Measurements from ENCODE around the gene C6. TPM values are rescaled to one million over a fixed set of nuclear protein-coding genes. Genes with fewer than 3 reads are reported as not detected.

C6 gene
- total and polyA plus RNA-seq, 9 of the 15 experiments (the other 6 are each of a cell fraction or from before 2014, with no cell fraction given) = 0.09 TPM; not detected in 8

GRCh38 chr5:41161271-41161670 lies 52.1 kb downstream of the C6 start:
- H3K79me2 ChIP-seq (ENCODE audit: control insufficient read depth, insufficient read depth, low read length) = no peaks in the 10 kb centered on the region
- H3K27ac ChIP-seq (ENCODE audit: extremely low read depth, low read depth, low read length) = no peak overlapping the region
- DNase-seq (ENCODE audit: extremely low read depth in 1 of 4, low spot score in 3 of 4) (no peak), ATAC-seq (no peak), FAIRE-seq (no peak)
- H3K4me2 ChIP-seq (ENCODE audit: insufficient read depth, low read length) = no peak overlapping the region
- H3K9me3 ChIP-seq (replicated peaks; ENCODE audit: control insufficient read depth, insufficient read depth, low read depth, low read length) = no peaks in the 10 kb centered on the region
- CTCF ChIA-PET (ENCODE audit: low intra/inter-chr PET ratio) = no interaction called here
- H3K9ac ChIP-seq (ENCODE audit: insufficient read depth in 1 of 2, low read depth in 2 of 2, low read length in 2 of 2) = no peak overlapping the region
- POLR2A ChIA-PET = no interaction called here
- intact Hi-C loops (cut with micrococcal nuclease) = no loop called here
- H3K4me1 ChIP-seq (replicated peaks in 1 of 2; ENCODE audit: control insufficient read depth in 2 of 2, insufficient read depth in 2 of 2, low read length in 2 of 2) = no peaks in the 10 kb centered on the region
- TF ChIP-seq TRIM24 (IDR thresholded peaks at IDR 0.05) (no peak), MCM2 (IDR thresholded peaks at IDR 0.05; ENCODE audit: low read depth) (no peak), SMC3 (conservative IDR thresholded peaks at IDR 0.05; ENCODE audit: insufficient read depth, low read depth, low read length) (no peak), ZNF449 (CRISPR knock-in tag; IDR thresholded peaks at IDR 0.05) (no peak), IRF1 (CRISPR knock-in tag; IDR thresholded peaks at IDR 0.05; ENCODE audit: borderline replicate concordance) (no peak), CXXC5 (CRISPR knock-in tag; IDR thresholded peaks at IDR 0.05) (no peak), ID3 (CRISPR knock-in tag; IDR thresholded peaks at IDR 0.05) (no peak), ID3 (tag; IDR thresholded peaks at IDR 0.05) (no peak), ZNF79 (CRISPR knock-in tag; IDR thresholded peaks at IDR 0.05; ENCODE audit: low read depth) (no peak), ZNF41 (CRISPR knock-in tag; conservative IDR thresholded peaks at IDR 0.05) (no peak), ARID1B (IDR thresholded peaks at IDR 0.05) (no peak), POLR2AphosphoS2 (IDR thresholded peaks at IDR 0.05; ENCODE audit: low read length) (no peak), GABPA (tag; conservative IDR thresholded peaks at IDR 0.05; ENCODE audit: low read depth) (no peak), POLR3G (IDR thresholded peaks at IDR 0.05; ENCODE audit: extremely low read depth, insufficient read length, insufficient replicate concordance) (no peak), MYC (IDR thresholded peaks at IDR 0.05; ENCODE audit: low read depth, low read length) (no peak), MYC (CRISPR knock-in tag; IDR thresholded peaks at IDR 0.05; ENCODE audit: borderline replicate concordance, low read depth) (no peak), ZNF707 (CRISPR knock-in tag; conservative IDR thresholded peaks at IDR 0.05) (no peak), MBD1 (CRISPR knock-in tag; IDR thresholded peaks at IDR 0.05) (no peak), SMAD1 (IDR thresholded peaks at IDR 0.05; ENCODE audit: low read depth, low read length, partially characterized antibody) (no peak)
- H3K27me3 ChIP-seq (ENCODE audit: control insufficient read depth in 2 of 2, insufficient read depth in 2 of 2, low read length in 2 of 2) = no peaks in the 10 kb centered on the region
- H4K20me1 ChIP-seq (replicated peaks; ENCODE audit: control insufficient read depth, insufficient read depth, low read length) = no peaks in the 10 kb centered on the region
- H3K36me3 ChIP-seq (ENCODE audit: control insufficient read depth, insufficient read depth, low read length) = no peaks in the 10 kb centered on the region
- no peak overlapping the region for H3K4me3 ChIP-seq
- H3K9me1 ChIP-seq (ENCODE audit: control insufficient read depth, insufficient read depth, low read length) = no peaks in the 10 kb centered on the region
- in situ Hi-C loops (cut with MboI) = no loop called here
- BruUV-seq (replicated peaks) = no TSS peak
- H2AFZ ChIP-seq (ENCODE audit: low read depth, low read length) = no peak overlapping the region
- 0% methylated on average over 1 of the region's 1 CpG for WGBS (ENCODE audit: insufficient coverage, low coverage, missing lambda C conversion rate)
